Stimulated activated CD8-positive, alpha-beta memory T cell treated with anti-CD3 and anti-CD28 coated beads, Interleukin-7, amount 100 ng/mL, for 4 hours (primary cell): Measurements from ENCODE around the gene FCRL6.
A peak's percentile ranks its signal among the peaks of the same experiment; 100 is the strongest.

Experiments
- DNase-seq, 2 donors: peaks; one replicate each; pipeline ENCODE4 v3.0.0-alpha.2; 2020; ENCODE audit warnings: low read depth in 2 of 2

The FCRL6 gene

DNA sequence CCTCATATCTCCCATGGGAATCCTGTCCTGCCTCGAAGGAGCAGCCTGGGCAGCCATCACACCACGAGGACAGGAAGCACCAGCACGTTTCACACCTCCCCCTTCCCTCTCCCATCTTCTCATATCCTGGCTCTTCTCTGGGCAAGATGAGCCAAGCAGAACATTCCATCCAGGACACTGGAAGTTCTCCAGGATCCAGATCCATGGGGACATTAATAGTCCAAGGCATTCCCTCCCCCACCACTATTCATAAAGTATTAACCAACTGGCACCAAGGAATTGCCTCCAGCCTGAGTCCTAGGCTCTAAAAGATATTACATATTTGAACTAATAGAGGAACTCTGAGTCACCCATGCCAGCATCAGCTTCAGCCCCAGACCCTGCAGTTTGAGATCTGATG, 33.2 kb downstream of the FCRL6 start:
- no peak for DNase-seq

DNA sequence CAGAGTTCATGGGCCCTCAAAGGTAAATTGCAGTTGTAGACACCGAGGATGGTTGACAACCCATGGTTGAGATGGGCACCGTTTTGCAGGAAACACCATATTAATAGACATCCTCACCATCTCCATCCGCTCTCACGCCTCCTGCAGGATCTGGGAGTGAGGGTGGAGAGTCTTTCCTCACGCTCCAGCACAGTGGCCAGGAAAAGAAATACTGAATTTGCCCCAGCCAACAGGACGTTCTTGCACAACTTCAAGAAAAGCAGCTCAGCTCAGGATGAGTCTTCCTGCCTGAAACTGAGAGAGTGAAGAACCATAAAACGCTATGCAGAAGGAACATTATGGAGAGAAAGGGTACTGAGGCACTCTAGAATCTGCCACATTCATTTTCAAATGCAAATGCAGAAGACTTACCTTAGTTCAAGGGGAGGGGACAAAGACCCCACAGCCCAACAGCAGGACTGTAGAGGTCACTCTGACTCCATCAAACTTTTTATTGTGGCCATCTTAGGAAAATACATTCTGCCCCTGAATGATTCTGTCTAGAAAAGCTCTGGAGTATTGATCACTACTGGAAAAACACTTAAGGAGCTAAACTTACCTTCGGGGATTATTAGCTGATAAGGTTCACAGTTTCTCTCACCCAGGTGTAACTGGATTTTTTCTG, 33.8 kb downstream of the FCRL6 start:
- DNase-seq: no peak

DNA sequence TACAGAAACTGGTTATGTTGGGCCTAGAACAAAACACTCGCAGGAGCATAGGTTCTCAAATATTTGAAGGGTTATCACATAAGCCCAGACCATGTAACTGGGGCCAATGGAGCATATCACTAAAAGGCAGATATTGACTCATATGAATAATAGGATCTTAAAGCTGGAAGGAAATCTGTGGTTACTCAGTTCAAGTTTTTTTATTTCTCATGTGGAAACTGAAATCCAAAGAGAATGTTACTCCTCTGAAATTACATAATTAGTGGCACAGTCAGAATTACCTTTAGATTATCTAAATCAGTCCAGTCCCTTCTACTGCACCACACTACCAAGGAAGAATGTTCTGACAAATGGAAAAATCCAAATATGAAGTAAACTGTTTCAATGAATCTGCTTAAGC, 36.6 kb downstream of the FCRL6 start:
- DNase-seq: no peak

DNA sequence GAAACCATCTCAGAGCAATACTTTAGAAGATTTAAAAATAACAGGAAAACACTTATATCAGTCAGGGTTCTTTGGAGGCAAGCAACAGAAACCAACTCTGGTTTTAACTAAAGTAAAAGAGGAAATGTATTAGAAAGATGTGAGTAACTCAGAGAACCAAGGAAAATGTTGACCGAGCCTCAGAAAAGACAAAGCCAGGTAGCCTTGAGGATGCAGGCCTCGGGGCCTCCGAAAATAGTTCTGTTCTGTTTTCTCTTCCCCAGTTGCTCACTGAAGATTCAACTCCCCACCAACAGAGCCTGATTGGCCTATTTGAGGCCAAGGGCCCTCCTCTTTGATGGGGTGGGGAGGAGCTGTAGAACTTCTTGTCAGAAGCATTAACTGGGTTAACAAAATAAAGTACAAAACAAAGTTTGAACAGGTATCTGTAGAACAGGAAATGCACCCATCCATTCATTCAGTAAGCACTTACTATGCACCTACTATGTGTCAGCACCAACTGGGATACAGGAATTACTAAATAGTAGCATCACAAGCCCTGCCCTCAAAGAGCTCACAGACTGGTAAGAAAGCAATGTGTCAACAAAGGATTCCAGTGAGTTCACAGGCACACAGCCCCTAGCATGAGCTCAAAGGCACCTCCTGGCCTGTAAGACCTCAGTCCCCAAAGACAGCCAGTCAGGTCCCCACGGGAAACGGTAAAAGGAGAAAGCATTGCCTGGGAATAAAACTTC, 37.1 kb downstream of the FCRL6 start:
- no peak for DNase-seq

DNA sequence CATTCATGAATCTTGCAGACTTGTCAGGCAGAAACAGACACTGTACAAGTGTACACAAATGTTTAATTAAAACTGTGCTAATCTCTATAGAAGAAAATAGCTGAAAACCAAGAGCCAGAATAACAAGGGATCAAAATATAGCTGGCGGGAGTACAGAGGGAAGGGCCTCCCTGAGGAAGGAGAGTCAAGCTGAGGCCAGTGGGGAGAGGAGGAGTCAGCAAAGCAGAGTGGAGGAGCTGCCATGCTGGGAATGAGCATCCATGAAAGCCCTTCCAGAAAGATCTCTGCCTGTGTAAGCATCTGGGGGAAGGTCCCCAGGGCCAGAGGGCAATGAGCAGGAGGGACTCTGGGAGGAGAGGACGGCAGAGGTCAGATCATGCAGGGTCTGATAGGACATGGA, 39.6 kb downstream of the FCRL6 start:
- no peak for DNase-seq

DNA sequence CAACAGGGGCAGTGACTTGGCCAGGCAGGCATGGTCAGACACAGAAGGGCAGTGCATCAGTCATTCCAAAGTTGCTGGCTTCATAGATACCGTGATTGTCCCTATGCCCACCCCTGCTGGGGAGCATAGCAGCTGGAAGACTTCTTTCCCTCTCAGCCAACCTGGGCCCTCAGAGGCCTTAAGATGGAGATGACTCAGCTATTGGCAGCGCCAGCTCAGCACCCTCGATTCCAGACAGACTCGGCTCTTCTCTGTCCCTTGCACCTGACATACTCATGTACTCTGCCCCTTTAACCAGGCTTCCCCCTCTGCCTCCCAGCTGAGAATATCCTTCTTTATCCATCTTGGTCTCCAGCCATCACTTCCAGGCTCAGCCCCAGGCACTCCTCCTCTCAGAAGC, 41.3 kb downstream of the FCRL6 start:
- no peak for DNase-seq

DNA sequence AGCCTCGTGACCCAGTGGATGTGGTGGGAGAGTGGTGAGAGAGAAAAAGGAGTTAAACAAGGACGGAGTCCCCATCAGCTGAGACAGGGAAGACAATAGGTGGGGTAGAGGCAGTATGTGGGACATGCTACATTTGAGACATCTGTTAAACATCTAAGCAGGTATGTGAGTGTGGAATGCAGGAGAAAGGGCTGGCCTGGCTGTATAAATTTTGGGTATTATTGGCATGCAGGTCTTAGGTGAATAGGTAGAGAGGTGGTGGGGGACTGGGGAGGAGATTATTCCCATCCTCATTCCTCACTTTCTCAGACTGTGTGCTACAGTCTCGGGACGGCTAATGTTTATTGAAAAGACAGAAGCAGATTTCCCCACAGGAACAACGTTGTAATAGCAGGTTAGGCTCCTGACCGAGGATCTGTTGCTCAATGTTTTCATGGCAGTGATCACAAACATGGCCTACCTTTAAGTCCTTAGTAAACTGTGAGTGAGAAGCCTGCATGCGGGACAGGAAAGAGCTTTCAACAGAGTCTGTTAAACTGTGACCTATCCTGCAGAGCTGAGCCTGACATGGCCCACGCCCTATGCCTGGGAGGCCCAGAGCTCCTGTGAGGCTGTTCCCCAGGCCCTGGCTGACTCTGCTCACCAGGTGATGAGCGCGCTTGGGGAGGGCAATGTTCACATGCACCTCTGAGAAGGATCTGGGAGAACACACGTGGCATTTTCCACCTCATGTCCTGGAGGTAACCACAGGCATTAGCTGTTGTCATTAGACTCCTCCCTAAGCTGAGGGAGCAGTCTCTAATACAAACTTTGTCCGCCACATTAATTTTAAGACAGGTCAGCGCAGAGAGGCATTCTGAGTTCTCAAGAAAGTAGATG, 43.8 kb downstream of the FCRL6 start:
- DNase-seq: no peak

DNA sequence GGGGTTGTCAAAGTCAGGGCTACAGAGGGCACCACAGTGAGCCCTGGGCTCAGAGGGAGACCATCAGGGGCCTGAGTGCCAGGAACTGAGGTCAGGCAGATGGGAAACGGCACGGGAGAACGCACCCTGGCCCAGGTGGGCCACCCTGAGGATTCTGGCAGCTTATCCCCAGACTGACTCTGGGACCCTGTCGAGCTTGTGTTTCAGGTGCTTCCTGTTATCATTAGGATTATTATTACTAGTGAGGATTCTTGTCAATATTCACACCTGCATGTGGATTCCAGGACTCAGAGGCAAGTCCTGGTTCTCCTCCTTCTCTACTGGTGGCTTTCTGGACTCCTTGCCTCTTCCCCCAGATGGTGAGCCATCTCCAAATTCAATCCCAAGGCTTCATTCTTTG, 45.1 kb downstream of the FCRL6 start:
- no peak for DNase-seq

DNA sequence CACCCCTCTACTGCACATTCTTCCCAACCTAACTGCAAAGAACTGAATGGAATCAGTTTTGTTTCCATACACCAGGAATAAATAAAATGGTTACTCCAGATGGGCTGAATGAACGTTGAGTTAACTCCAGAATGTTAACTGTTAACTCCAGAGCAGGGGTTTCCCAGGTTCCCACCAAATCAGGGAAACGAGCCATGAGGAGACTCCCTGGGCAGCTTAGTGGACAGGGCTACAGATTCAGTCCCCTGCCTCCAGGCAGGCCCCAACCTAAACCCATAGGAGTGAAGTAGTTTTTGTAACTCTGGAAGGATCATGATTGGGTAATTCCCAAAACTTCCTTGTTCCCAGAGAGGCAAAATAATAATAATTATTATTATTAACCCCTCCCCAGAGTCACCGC, 46.2 kb downstream of the FCRL6 start:
- no peak for DNase-seq

DNA sequence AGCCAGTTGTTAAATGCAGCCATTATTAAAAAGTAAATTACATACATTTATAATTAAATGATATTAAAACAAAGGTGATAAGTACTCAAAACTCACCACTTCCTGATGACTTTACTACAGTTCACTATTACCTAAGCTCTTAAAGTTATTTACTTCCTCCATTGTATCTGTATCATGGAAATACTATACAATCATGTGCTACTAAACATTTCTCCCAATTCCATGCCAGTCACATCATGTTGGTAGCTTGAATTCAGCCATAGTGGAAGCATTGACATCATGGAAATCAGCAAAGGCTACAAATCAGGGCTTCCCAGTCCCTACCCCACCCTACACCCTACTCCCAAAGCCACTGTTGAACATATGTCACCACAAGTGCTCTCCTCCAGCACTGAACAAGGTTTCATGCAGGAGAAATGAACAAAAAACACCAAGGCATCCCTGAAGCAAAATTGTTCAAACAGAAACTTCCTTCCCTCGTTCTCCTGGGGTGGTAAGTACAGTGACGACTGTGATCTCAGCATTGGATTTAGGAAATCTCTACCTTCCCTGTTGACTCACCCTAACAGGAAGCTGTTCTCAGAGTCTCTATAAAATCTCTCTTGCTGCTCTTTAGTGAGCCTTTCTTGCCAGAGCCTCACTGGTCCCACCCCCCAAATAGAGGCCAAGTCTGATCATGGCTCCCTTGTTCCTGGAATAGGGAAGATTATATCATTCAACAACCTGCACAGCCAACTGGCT, 47.6 kb downstream of the FCRL6 start:
- no peak for DNase-seq

DNA sequence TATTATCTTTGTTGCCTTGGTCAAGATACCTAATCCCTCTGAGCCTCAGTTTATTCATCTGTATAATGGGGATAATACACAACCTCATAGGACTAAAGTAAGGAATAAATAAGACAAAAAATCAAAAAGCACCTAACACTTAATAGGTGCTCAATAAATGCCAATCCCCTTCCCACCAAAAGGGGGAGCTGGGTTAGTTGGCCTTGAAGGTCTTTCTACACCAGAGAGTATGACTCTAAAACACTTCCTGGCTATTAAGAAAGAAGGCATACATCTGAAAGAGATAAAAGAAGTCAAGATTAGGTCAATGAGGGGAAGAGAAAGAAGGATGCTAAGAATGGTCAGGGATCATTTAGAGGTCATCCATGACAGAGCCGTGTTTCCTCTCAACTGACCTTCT, 49.2 kb downstream of the FCRL6 start:
- DNase-seq: no peak

DNA sequence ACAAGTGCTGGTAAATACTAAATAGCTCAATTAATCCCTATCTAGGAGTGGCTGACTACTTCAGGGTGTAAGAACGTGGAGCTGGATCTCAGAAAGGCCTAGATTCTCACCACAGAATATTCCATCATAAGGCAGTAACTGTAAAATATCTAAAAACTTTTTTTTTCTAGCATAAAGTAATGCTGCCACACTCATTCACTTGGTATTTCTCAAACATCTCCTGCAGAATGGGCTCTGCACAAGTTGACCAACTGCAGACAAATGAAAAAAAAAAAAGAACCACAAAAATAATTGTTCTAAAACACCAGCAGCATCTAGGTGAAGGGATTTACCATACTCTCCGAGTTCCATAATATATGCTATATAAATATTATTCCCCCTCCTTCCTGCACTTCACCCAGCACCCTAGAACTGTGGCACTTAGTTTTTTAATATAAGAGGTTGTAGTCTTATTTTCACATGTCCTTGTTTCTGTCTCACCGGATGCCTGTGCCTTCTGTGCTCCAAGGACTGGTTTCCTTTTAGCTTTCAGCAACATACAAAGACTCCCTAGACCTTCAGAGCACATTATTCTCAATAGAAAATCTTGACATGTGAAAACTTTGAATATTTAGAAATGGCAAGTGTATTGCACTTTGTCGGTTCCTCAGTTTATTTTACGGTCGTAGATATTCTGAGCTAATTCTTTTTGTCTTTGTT, 51.4 kb downstream of the FCRL6 start:
- no peak for DNase-seq

DNA sequence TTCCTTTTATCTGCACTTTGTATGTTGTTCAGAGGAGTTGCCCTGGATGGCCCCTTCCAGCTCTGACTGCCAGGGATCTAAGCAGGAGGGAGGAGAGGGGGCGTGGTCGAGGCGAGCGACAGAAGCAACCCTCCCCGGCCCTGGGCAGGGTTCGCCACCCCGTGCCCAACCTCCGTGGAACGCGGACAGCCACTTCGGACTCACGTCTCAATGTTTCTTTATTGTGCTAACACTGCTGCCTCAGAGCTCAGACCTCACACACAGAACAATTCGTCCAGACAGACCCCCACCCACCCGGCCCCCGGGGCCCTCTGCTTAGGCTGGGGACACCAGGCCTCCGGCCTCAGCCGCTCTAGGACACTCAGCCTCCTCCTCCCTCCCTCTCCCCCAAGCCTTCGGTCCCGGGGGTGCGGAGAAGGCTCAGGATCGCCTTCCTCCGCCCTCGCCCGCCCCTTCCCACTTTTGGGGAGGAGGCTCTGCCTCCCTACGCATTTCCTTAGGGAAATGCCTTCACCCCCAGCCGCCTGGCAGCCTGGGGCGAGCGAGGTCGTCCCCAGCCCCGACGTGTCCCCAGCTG, 52.0 kb downstream of the FCRL6 start:
- DNase-seq: no peak

DNA sequence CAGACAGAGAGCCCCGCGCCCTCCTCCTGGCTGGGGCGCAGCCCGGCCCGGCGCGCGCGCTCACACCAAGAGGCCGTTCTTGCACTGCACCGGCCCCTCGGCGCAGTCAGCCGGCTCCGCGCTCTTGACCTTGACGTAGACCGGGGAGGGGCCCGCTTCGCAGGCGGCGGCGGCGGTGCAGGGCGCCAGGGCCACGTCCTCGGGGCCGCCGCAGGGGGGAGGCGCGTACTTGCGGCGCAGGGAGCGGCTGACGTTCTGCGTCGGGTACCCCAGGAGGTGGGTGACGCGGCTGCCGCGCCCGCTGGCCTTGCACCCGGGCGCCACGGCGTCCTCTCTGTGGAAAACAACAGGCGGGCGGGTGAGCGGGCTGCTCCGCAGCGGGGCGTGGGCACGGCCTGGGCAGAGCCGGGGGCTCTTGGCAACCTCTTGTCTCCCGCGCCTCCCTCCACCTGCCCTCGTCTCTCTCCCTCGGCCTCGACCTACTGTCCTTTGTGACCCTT, 52.6 kb downstream of the FCRL6 start:
- DNase-seq: peak; percentile 24 to 73

DNA sequence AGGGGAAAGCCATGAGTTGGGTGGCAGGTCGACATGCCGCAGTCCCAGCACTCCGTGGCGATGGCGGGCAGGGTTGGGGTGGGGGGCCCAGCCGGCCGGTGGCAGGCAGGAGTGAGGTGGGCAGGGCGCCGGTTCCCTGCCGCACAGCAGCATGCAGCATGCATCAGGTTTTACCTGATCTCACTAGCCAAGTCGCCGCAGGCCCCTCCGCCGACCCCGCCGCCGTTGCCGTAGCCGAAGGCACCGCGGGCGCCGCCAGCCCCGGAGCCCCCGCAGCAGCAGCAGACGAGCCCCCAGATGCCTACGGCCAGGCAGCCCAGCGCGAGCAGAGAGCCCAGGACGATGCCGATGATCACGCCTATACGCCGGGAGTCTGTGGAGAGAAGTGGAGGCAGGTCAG, 53.5 kb downstream of the FCRL6 start:
- no peak for DNase-seq

DNA sequence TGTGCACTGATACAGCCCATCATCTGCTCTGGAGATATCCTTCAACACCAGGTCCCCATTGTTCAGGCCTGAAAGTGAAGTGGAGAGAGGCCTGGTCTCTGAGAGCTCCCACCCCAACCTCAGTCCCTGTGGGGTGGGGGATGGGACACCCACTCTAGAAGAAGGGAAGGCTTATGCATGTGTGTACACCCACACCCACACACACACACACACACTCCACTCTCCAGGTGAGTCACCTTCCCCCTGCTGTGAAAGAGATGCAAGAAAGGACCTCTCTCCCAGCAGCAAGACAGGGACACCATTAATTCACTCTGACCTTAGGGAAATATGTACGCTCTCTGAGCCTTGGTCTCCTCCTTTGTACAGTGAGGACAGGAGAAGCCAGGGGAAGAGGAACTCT, 54.4 kb downstream of the FCRL6 start:
- DNase-seq: no peak

DNA sequence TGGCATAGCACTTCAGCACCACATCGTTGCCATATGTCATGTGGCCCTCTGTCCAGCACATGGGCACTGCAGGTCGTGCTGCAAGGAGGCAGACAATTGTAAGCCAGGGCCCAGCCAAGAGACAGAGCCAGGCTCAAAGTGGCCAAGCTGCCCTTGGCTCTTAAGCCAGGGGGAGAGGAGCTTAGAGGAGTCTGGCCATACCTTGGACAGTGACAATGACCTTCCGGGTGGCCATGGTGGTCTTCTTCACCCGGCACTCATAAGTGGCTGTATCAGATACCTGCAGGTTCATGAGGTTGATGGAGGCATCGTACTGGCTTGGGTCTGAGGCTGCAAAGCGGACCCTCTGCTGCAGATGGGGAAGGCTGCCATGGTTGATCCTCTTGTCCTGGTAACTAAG, 55.7 kb downstream of the FCRL6 start:
- DNase-seq: no peak

DNA sequence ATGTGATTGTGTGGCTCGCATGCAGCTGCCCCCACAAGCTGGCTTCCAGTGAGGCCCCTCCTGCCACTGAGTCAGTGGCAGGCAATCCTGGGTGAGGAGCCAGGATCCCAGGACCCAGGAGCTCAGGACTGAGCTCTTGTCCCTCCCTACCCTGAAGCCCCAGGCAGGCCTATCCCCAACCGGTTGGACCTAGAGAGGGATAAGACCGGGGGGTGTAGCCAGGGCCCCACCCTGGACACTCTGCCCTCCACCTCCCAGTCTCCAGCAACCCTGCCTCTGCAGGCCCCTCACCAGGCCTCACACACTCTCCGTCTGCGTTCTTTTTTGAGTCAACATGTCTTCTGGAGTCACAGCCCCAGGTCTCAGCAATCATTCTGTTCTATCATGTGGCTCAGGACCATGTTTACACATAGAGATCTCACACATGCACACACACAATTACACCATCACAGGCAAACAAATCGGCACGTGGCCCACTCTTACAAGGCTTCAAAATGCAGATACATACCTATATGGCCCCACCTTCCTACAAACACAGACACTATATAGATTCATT, 57.7 kb downstream of the FCRL6 start:
- no peak for DNase-seq

DNA sequence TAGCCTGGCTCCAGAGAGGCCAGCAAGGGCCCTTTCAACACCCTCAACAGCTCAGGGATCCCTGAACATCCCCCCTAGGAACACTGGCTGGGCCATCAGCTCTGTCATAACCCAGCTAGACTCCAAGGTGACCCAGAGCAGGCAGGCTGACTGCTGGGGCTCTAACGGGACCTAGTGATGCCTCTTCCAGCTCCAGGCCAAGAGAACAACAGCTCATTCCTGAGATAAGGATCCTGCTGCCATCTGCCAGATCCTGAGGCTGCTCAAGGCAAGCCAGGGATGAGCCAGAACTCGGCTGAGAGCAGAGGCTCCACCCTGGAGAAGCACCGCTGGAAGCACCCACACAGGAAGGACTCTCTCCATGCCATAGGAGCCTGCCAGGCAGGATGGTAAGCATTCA, 58.3 kb downstream of the FCRL6 start:
- no peak for DNase-seq

DNA sequence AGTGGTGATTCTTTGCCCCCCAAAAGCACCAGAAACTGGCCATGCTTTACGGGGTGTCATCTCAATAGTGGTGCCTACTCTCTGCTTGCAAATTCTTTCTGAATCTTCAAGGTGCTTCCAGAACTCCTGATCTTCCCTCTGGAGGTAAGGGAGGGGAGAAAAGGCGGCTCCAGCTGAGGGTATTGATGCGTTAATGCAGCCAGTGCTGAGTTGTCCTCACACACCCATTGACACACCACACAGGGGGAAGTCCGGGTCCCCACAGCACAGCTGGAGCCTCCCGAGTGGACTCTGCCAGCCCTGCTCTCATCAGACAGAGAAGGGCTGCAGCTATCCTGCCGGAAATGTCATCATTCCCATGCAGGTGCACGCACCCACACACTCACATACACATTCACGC, 59.1 kb downstream of the FCRL6 start:
- no peak for DNase-seq

DNA sequence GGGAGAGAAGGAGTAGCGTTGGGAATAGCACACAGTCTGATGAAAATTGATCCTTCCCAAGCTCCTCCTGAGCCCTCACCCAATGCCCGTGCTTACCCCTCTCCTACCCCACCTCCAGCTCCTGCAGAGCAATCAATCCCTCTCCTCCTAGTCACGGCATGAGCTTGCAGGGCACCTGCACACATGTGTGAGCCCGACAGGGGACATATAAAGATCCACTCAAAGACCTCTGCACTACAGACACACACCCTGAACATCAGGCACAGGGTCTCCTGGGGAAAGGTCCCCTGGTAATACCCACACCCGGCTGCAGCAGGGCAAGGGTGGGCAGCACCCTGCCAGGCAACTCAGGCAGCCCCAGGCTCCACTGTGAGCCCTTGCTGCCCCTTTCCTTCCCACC, 59.9 kb downstream of the FCRL6 start:
- DNase-seq: no peak
